D721Med (cell line): ENCODE measurements around the gene B3GALT5.

Experiments
- DNase-seq: peaks from one replicate; pipeline ENCODE4 v3.0.0; 2011; ENCODE audit warnings: low spot score; ENCODE audit not compliant: insufficient read length
- FAIRE-seq: peaks from 2 replicates; lab custom pipeline; 2011; peaks lifted over from hg19 to GRCh38; lab: Jason Lieb, UNC
- TF ChIP-seq, protein P1 (sequence below): IDR thresholded peaks from 2 replicates; pipeline ENCODE4 v1.5.1; 2012; ENCODE audit warnings: mild to moderate bottlenecking, control low read depth; ENCODE audit not compliant: insufficient read depth; ENCODE audit errors: missing control alignments

B3GALT5 gene, protein sequence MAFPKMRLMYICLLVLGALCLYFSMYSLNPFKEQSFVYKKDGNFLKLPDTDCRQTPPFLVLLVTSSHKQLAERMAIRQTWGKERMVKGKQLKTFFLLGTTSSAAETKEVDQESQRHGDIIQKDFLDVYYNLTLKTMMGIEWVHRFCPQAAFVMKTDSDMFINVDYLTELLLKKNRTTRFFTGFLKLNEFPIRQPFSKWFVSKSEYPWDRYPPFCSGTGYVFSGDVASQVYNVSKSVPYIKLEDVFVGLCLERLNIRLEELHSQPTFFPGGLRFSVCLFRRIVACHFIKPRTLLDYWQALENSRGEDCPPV

DNA sequence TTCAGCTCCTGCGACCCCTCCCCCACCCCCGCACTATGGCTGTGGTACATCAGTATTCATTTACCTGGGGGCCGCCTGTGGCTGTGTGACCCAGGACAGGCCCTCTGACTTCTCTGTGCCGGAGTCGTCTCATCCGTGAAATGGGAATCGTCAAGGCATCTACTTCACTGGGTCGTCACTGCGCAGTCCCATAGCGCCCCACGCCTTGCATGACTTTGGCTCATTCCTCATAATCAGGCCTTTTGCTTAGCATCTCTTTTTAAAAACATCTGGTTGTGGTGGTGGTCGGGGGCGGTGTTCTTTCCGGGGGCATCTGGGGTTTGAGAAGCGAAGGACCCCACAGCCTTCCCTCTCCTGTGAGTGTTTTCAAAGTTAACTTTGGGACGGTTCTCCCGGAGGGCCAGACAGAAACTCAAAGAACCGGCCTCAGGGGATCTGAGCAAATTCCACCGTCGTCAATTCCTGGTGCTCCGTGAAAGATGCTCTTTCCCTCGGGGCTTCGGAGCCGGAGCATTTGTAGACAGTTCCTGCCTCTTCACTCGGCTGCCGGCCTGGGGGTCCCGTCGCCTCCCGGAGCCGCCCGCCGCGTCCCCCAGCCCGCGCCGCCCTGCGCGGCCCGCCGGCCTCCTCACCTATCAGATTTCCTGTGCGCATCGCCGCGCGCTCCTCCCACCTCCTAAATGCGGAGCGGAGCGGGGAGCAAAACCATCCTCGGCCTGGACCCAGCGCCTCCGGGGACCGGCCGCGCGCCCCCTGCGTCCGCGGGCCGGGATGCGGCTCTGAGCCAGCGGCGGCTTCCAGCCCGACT is at the start of gene B3GALT5:
B3GALT5 (plus strand) TSS at position 708 of the 808 bp plus-strand sequence. CDS start 47,620 bp downstream, outside the sequence.
- DNase-seq, result no peak
- TF ChIP-seq, protein P1, sequence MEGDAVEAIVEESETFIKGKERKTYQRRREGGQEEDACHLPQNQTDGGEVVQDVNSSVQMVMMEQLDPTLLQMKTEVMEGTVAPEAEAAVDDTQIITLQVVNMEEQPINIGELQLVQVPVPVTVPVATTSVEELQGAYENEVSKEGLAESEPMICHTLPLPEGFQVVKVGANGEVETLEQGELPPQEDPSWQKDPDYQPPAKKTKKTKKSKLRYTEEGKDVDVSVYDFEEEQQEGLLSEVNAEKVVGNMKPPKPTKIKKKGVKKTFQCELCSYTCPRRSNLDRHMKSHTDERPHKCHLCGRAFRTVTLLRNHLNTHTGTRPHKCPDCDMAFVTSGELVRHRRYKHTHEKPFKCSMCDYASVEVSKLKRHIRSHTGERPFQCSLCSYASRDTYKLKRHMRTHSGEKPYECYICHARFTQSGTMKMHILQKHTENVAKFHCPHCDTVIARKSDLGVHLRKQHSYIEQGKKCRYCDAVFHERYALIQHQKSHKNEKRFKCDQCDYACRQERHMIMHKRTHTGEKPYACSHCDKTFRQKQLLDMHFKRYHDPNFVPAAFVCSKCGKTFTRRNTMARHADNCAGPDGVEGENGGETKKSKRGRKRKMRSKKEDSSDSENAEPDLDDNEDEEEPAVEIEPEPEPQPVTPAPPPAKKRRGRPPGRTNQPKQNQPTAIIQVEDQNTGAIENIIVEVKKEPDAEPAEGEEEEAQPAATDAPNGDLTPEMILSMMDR, result no peak
- no peak for FAIRE-seq

DNA sequence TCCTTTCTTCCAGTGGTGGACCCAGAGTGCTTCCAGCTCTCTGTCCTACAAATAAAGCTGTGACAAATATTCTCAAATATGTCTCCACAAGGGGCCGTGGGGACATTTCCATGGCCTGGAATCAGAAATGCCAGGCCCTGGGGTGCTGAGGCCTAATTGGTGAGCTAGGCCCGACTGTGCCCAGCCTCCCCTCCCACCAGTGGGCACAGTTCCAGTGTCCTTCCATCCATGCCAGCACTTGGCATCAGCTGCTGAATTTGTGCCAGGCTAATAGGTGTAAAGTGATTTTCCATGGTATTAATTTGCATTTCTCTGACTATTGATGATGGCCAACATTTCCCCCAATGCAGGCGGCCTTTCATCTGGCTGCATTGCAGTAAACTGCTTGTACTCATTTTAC is 48.5 kb upstream of the B3GALT5 start:
- no peak for FAIRE-seq
- TF ChIP-seq, protein P1, result no peak
- DNase-seq, result no peak

DNA sequence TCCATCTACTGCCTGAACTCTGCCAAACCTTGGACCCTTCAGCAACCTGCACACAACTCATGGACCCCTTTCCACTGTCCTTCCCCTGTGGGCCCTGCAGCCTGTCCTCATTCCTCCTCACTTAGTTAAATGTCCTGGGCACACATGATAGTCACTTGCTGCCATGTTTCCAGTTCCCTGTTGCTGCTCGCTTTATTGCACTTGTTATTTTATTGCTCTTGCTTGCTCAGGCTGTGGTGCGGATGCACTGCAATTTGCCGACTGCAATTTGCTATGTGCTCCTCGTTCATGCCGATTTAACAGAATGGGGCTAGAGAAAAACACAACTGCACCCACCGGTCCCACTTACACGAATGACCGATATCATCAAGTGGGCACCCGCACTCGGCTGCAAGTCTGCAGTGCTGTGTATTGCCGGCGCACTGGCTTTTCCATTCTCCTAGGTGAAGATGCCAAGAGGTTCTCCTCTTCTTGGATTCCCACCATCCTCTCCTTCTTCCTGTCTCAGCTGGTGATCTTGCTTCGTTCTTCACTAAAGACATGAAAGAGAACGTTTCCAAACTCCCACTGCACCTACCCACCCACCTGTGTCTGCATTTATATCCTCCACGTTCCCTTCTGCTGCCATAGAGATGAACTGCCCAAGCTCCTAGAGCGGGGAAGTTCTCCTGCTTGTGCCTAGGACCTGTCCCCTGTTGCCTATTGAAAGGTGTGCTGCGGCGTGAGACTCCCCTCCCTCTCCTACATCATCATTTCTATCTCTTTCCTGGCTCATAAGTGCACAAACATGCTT is 45.4 kb upstream of the B3GALT5 start:
- no peak for FAIRE-seq

DNA sequence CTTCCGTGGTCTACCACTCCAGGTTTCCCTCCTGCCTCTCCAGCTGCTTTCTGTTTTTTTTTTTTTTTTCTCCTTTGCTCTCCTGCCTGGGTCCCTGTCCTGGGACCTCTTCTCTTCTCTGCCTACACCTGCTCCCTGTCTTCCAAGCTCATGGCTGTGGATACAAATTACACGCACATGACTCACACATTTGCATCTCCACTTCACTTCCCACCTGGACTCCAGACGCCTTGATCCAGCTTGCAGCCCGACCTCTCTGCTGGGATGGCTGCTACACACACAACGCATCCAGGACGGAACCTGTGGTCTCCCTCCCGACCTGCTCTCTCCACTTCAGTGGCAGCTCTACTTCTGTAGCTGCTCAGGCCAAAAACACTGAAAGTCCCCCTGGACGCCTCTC is 44.4 kb upstream of the B3GALT5 start:
- DNase-seq, result no peak
- TF ChIP-seq, protein P1, result no peak
- no peak for FAIRE-seq

More for the DNA sequence above, 45.4 kb upstream of the B3GALT5 start:
- TF ChIP-seq, protein P1, result no peak
- DNase-seq, result no peak

DNA sequence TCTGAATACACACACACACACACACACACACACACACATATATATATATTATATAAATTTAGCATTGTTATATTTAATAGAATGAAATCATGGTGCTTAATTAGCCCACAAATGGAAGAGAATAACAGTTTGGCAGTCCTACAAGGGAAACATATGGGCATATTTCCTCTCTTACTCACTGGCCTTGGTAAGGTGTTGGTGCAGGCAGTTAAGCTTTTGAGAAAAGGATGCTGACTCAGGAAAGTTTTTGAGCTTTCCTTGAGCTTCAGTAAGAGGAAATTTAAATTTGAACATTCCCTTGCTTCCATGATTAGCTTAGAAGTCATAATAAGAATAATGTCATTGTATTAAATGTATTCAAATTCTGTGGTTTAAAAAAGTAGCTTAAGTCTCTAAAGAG is 37.0 kb upstream of the B3GALT5 start:
- DNase-seq (no peak), FAIRE-seq (no peak)
- TF ChIP-seq, protein P1, result no peak

DNA sequence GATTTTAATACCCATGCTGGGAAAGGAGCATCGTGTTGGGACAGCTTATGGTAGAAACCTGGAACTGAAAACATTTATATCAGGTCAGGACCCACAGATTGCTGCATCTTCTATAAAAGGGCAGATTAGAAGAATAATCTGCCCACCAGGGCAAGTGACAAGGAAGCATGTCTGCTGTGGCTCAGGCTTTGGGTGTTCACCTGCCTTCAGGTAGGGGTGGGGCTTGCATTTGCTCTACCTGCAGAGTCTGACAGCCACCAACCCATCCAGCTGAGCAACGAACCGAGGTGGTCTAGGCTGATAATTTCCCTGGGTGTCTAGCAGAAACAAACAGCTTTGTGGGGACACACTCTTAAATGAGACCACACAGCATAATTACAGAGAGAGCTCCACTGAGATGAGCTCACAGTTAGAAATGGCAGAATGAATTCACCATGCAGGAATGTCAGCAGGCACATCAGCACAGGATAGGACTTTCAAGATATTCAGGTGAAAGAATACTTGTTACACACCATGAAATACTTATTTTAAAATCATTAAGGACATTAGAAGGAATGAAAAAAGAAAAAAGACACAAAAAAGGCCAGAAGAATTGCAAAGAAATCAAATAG is 36.1 kb upstream of the B3GALT5 start:
- TF ChIP-seq, protein P1, result no peak
- DNase-seq (no peak), FAIRE-seq (no peak)
